IMR-90 (cell line): ENCODE data around the gene DBI. TPM values are rescaled to one million over a fixed set of nuclear protein-coding genes. Genes with fewer than 3 reads are reported as not detected.
A peak's percentile ranks its signal among the peaks of the same experiment; 100 is the strongest.

Source experiments
- ATAC-seq: fragments of 200-7000 bp; cut with Tn5 transposase; 2 replicates; pipeline ENCODE4 v1.9.1; 2020; ENCODE audit warnings: low read depth, mild to moderate bottlenecking, moderate library complexity
- BruUV-seq: library from RNA; stranded (reverse); fragments of 400-500 nt; replicated peaks from 2 replicates; lab custom pipeline; 2021; lab: Mats Ljungman, UMichigan
- CTCF ChIA-PET: fragments of 300-600 bp; formaldehyde crosslinking; extraction: SDS; loops from one replicate; lab custom pipeline; 2021; ENCODE audit warnings: antibody characterized with exemption; lab: Yijun Ruan, JAX
- POLR2A ChIA-PET: fragments of 300-600 bp; sonication (Branson Sonifier 250); formaldehyde crosslinking; loops from one replicate; lab custom pipeline; 2022; ENCODE audit warnings: antibody characterized with exemption; ENCODE audit not compliant: unreplicated experiment; lab: Charles Lee
- DNase-seq: peaks from one replicate; pipeline ENCODE4 v3.0.0; 2013
- H2AFZ ChIP-seq: replicated peaks from 2 replicates; pipeline ENCODE3; 2013; ENCODE audit warnings: low read length, mild to moderate bottlenecking; ENCODE audit not compliant: poor library complexity
- H2AK5ac ChIP-seq: 2 replicates; pipeline ENCODE4 v1.6.1; 2013; ENCODE audit warnings: low read depth, low read length, inconsistent platforms
- H2AK9ac ChIP-seq: replicated peaks from 2 replicates; pipeline ENCODE3; 2013; ENCODE audit warnings: mild to moderate bottlenecking, low read depth, low read length, moderate library complexity; ENCODE audit not compliant: poor library complexity
- H2BK120ac ChIP-seq: 2 replicates; pipeline ENCODE4 v1.6.1; 2013; ENCODE audit warnings: low read depth, low read length, inconsistent platforms
- H2BK15ac ChIP-seq: 3 replicates; pipeline ENCODE4 v1.6.1; 2013; ENCODE audit warnings: low read depth, low read length, inconsistent platforms
- H2BK20ac ChIP-seq: 2 replicates; pipeline ENCODE4 v1.6.1; 2013; ENCODE audit warnings: low read depth, mild to moderate bottlenecking, inconsistent platforms, low read length, moderate library complexity
- H2BK5ac ChIP-seq: 2 replicates; pipeline ENCODE4 v1.6.1; 2013; ENCODE audit warnings: mild to moderate bottlenecking, low read depth, low read length, inconsistent platforms; ENCODE audit not compliant: poor library complexity, severe bottlenecking
- H3K14ac ChIP-seq: replicated peaks from 2 replicates; pipeline ENCODE4 v1.6.1; 2013; ENCODE audit warnings: low read depth, low read length, inconsistent platforms
- H3K18ac ChIP-seq: 2 replicates; pipeline ENCODE4 v1.6.1; 2013; ENCODE audit warnings: low read depth, low read length, control low read depth
- H3K23ac ChIP-seq: 2 replicates; pipeline ENCODE4 v1.6.1; 2013; ENCODE audit warnings: low read depth, low read length, inconsistent platforms
- H3K27ac ChIP-seq: 2 replicates; pipeline ENCODE4 v1.5.1; 2013; ENCODE audit warnings: mild to moderate bottlenecking, control low read depth, low read length; ENCODE audit not compliant: insufficient read depth
- H3K27me3 ChIP-seq: 2 replicates; pipeline ENCODE4 v1.6.1; 2013; ENCODE audit warnings: low read length; ENCODE audit not compliant: control insufficient read depth, insufficient read depth
- H3K36me3 ChIP-seq: 2 replicates; pipeline ENCODE4 v1.6.1; 2013; ENCODE audit warnings: low read length, mixed read lengths; ENCODE audit not compliant: control insufficient read depth, insufficient read depth
- H3K4ac ChIP-seq: 2 replicates; pipeline ENCODE4 v1.6.1; 2013; ENCODE audit warnings: low read depth, low read length, inconsistent platforms
- H3K4me1 ChIP-seq: 2 replicates; pipeline ENCODE4 v1.6.1; 2013; ENCODE audit warnings: low read length, mixed read lengths; ENCODE audit not compliant: control insufficient read depth, insufficient read depth
- H3K4me2 ChIP-seq: 2 replicates; pipeline ENCODE4 v1.6.1; 2013; ENCODE audit warnings: low read depth, mild to moderate bottlenecking, control low read depth, low read length, moderate library complexity
- H3K4me3 ChIP-seq: 2 replicates; pipeline ENCODE4 v1.5.1; 2013; ENCODE audit warnings: low read depth, mild to moderate bottlenecking, control low read depth, low read length, moderate library complexity; ENCODE audit not compliant: insufficient read depth
- H3K56ac ChIP-seq: 2 replicates; pipeline ENCODE4 v1.6.1; 2013; ENCODE audit warnings: low read length, inconsistent platforms; ENCODE audit not compliant: insufficient read depth; ENCODE audit errors: extremely low read depth
- H3K79me1 ChIP-seq, 2 experiments: 2 replicates each; pipeline ENCODE4 v1.6.1; 2013; ENCODE audit warnings: low read length in 2 of 2, inconsistent platforms in 1 of 2, low read depth in 1 of 2
- H3K9ac ChIP-seq: 2 replicates; pipeline ENCODE4 v1.6.1; 2013; ENCODE audit warnings: low read depth, low read length, control low read depth
- H3K9me1 ChIP-seq: 2 replicates; pipeline ENCODE4 v1.6.1; 2013; ENCODE audit warnings: low read length, inconsistent platforms; ENCODE audit not compliant: insufficient read depth
- H3K9me3 ChIP-seq: 2 replicates; pipeline ENCODE4 v1.6.1; 2013; ENCODE audit warnings: low read length; ENCODE audit not compliant: control insufficient read depth, insufficient read depth
- H4K20me1 ChIP-seq: 2 replicates; pipeline ENCODE4 v1.6.1; 2013; ENCODE audit warnings: low read length, inconsistent platforms; ENCODE audit not compliant: insufficient read depth
- H4K5ac ChIP-seq: 2 replicates; pipeline ENCODE4 v1.6.1; 2013; ENCODE audit warnings: mild to moderate bottlenecking, low read depth, low read length, control low read depth
- H4K8ac ChIP-seq, 2 experiments: 2 replicates each; pipeline ENCODE4 v1.6.1; 2013; ENCODE audit warnings: low read depth in 2 of 2, low read length in 2 of 2, control low read depth in 1 of 2, inconsistent platforms in 1 of 2
- H4K91ac ChIP-seq: 2 replicates; pipeline ENCODE4 v1.6.1; 2013; ENCODE audit warnings: low read depth, low read length, inconsistent platforms; ENCODE audit not compliant: insufficient read depth
- BHLHE40 ChIP-seq: fragments of 150-350 bp; IDR thresholded peaks from 2 replicates; pipeline ENCODE4 v1.6.1; 2016; ENCODE audit warnings: mild to moderate bottlenecking, low read depth, low read length
- CEBPB ChIP-seq: IDR thresholded peaks from 2 replicates; pipeline ENCODE4 v1.6.1; 2012; ENCODE audit warnings: low read depth, low read length, improper control_type of control experiment
- CHD1 ChIP-seq: IDR thresholded peaks from 2 replicates; pipeline ENCODE4 v1.6.1; 2012; ENCODE audit warnings: low read depth, low read length, improper control_type of control experiment
- MXI1 ChIP-seq: IDR thresholded peaks from 2 replicates; pipeline ENCODE4 v1.6.1; 2012; ENCODE audit warnings: low read depth, mild to moderate bottlenecking, low read length, moderate library complexity, borderline replicate concordance
- NFE2L2 ChIP-seq: fragments of 150-350 bp; IDR thresholded peaks from 2 replicates; pipeline ENCODE4 v1.6.1; 2016; ENCODE audit warnings: low read depth, mild to moderate bottlenecking, low read length
- POLR2A ChIP-seq: IDR thresholded peaks from 2 replicates; pipeline ENCODE4 v1.6.1; 2012; ENCODE audit warnings: mild to moderate bottlenecking, low read depth, low read length
- RCOR1 ChIP-seq: IDR thresholded peaks from 2 replicates; pipeline ENCODE4 v1.6.1; 2012; ENCODE audit warnings: mild to moderate bottlenecking, low read length, improper control_type of control experiment; ENCODE audit not compliant: insufficient replicate concordance
- RFX5 ChIP-seq: IDR thresholded peaks from 2 replicates; pipeline ENCODE4 v1.8.0; 2012; ENCODE audit warnings: low read depth, mild to moderate bottlenecking, low read length, moderate library complexity
- SMC3 ChIP-seq: fragments of 150-350 bp; IDR thresholded peaks from 2 replicates; pipeline ENCODE4 v1.6.1; 2016; ENCODE audit warnings: low read depth, mild to moderate bottlenecking, antibody characterized with exemption, low read length, moderate library complexity
- WGBS, 2 experiments: methylation state at CpG; one replicate each; pipeline versions ENCODE4 v1.1.5 to v1.1.7; 2013; ENCODE audit warnings: missing lambda C conversion rate in 2 of 2; ENCODE audit not compliant: insufficient read length in 1 of 2; ENCODE audit errors: extremely low coverage in 2 of 2; 5-methylcytosine and 5-hydroxymethylcytosine counted together
- dilution Hi-C: fragments of 300-500 bp; cut with HindIII; formaldehyde crosslinking; loops from one replicate; pipeline ENCODE4 v1.14.3; 2018; ENCODE audit warnings: low sequenced_read_pairs; ENCODE audit not compliant: unreplicated experiment
- in situ Hi-C: fragments of 300-500 bp; cut with MboI; formaldehyde crosslinking; loops from 3 replicates; pipeline ENCODE4 v1.14.3; 2019; ENCODE audit warnings: low sequenced_read_pairs, inconsistent platforms, mixed read lengths
- intact Hi-C: fragments of 100-400 bp; cut with micrococcal nuclease; formaldehyde crosslinking; loops from 2 replicates; pipeline ENCODE4 v1.10.0; 2022
- polyA plus RNA-seq, 3 experiments: library from polyadenylated mRNA; depleted of rRNA; stranded (reverse); fragments of >200 nt; gene quantifications; 2 replicates each; pipeline ENCODE4 v1.2.3, GENCODE V29; 2012; ENCODE audit warnings: low replicate concordance in 1 of 3
- total RNA-seq: library from RNA; depleted of rRNA; stranded (reverse); fragments of >200 nt; gene quantifications from 2 replicates; pipeline ENCODE4 v1.2.3, GENCODE V29; 2012
- TF ChIP-seq, protein P1 (sequence below): conservative IDR thresholded peaks from 2 replicates; pipeline ENCODE4 v1.5.1; 2012; ENCODE audit warnings: mild to moderate bottlenecking, low read depth, low read length, improper control_type of control experiment
- TF ChIP-seq, protein P2 (sequence below): fragments of 150-350 bp; IDR thresholded peaks from 2 replicates; pipeline ENCODE4 v1.6.1; 2017; ENCODE audit warnings: mild to moderate bottlenecking, antibody characterized with exemption, low read length, low read depth

Gene DBI
- total and polyA plus RNA-seq, 2 of the 4 experiments (the other 2 are of a cell fraction) = 42.5 to 278 TPM

DNA sequence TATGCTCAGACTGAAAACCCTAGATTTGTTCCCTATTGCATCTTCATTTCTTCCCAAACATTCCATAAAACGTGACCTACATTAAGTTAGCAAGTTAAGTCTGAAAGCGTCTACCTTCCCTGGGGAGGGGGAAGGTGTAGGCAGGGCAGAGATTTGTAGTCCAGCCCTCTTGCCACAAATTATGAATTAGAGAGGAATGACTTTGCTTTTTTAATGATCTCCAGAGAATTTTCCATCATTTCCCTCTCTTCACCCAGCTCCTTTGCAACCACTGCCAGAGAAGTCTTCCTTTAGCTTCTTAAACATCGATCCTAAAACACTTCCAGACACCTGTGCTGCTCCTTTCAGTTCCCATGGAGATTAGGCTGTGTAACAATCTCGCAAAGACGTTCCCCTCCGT is 1.3 kb upstream of the DBI start:
- ChIA-PET POLR2A (no interaction called here), CTCF (no interaction called here)
- Histone ChIP-seq H2BK15ac (no peak overlapping the region), H3K79me1 (peaks cover 38 to 51% of the 10 kb centered on the region in 2 experiments), H3K27me3 (no peaks in the 10 kb centered on the region), H3K4me2 (peak overlapping the region; percentile 83), H4K8ac (peak overlapping the region; percentile 90 to 94; a peak in 3 of 4 replicates), H3K9me3 (no peaks in the 10 kb centered on the region), H2BK5ac (no peak overlapping the region), H3K18ac (no peak overlapping the region), H3K27ac (no peak overlapping the region), H3K56ac (no peak overlapping the region), H3K4me1 (peaks cover 8% of the 10 kb centered on the region), H2BK20ac (no peak overlapping the region), H2AFZ (peak overlapping the region; percentile 17), H2BK120ac (no peak overlapping the region; the same call in 1 of the 2 replicates), H3K36me3 (peaks cover 10% of the 10 kb centered on the region), H3K4ac (peak overlapping the region; percentile 34), H2AK9ac (peak overlapping the region; percentile 10), H3K4me3 (peak overlapping the region; percentile 59), H4K91ac (no peak overlapping the region), H4K20me1 (peaks cover 14% of the 10 kb centered on the region; the same call in 1 of the 2 replicates), H4K5ac (peak overlapping the region; percentile 15; the same call in 1 of the 2 replicates), H3K23ac (0 out of 2 replicates have a peak overlapping the region, but pooled peaks have one; percentile 10), H3K14ac (no peak overlapping the region), H2AK5ac (peak overlapping the region; percentile 6; the same call in 1 of the 2 replicates), H3K9ac (peak overlapping the region; percentile 71), H3K9me1 (peaks cover 13% of the 10 kb centered on the region; the same call in 1 of the 2 replicates)
- DNase-seq (no peak), ATAC-seq (no peak)
- TF ChIP-seq, protein P1, sequence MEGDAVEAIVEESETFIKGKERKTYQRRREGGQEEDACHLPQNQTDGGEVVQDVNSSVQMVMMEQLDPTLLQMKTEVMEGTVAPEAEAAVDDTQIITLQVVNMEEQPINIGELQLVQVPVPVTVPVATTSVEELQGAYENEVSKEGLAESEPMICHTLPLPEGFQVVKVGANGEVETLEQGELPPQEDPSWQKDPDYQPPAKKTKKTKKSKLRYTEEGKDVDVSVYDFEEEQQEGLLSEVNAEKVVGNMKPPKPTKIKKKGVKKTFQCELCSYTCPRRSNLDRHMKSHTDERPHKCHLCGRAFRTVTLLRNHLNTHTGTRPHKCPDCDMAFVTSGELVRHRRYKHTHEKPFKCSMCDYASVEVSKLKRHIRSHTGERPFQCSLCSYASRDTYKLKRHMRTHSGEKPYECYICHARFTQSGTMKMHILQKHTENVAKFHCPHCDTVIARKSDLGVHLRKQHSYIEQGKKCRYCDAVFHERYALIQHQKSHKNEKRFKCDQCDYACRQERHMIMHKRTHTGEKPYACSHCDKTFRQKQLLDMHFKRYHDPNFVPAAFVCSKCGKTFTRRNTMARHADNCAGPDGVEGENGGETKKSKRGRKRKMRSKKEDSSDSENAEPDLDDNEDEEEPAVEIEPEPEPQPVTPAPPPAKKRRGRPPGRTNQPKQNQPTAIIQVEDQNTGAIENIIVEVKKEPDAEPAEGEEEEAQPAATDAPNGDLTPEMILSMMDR = no peak
- TF ChIP-seq, protein P2, sequence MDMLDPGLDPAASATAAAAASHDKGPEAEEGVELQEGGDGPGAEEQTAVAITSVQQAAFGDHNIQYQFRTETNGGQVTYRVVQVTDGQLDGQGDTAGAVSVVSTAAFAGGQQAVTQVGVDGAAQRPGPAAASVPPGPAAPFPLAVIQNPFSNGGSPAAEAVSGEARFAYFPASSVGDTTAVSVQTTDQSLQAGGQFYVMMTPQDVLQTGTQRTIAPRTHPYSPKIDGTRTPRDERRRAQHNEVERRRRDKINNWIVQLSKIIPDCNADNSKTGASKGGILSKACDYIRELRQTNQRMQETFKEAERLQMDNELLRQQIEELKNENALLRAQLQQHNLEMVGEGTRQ = no peak
- no peak for TF ChIP-seq CHD1
- no peak for TF ChIP-seq BHLHE40
- no peak for TF ChIP-seq POLR2A
- no peak for TF ChIP-seq CEBPB
- TF ChIP-seq MXI1 = no peak
- TF ChIP-seq RFX5 = no peak
- no peak for TF ChIP-seq RCOR1
- TF ChIP-seq SMC3 = no peak
- no peak for TF ChIP-seq NFE2L2
- intact Hi-C loops (loop anchor here (5.0 kb wide), 1 partner anchor 143 kb away; the partner anchor contains the start of gene STEAP3), in situ Hi-C loops (no loop called here), dilution Hi-C loops (no loop called here)
- BruUV-seq = no TSS peak
- WGBS, 2 experiments = 61% methylated on average over 4 of the region's 6 CpGs; no CpG with 5 or more reads in 1 of the 2 experiments
